SK-N-MC (cell line): ENCODE results near the gene MLLT3.
"Not testable (repeated sequence)": the region's sequence is repeated elsewhere in the genome, so short reads cannot be mapped to it uniquely, and the experiment has no call there.

ENCODE experiments used
- DNase-seq: peaks from one replicate; pipeline ENCODE4 v3.0.0-alpha.2; 2011; ENCODE audit warnings: low read depth, low spot score
- H3K27ac ChIP-seq: fragments of 200-600 bp; sonication (generic); 2 replicates; pipeline ENCODE4 v1.5.1; 2016; ENCODE audit warnings: mixed run types
- H3K36me3 ChIP-seq: fragments of 200-600 bp; sonication (generic); 2 replicates; pipeline ENCODE4 v1.6.1; 2017; ENCODE audit warnings: antibody characterized with exemption, low read length, mixed read lengths; ENCODE audit not compliant: insufficient read depth
- H3K4me3 ChIP-seq: fragments of 200-600 bp; sonication (generic); 2 replicates; pipeline ENCODE4 v1.5.1; 2016
- H3K9ac ChIP-seq: fragments of 200-600 bp; sonication (generic); 2 replicates; pipeline ENCODE4 v1.8.0; 2017; ENCODE audit warnings: mixed run types, mixed read lengths; ENCODE audit not compliant: insufficient read length
- H3K9me3 ChIP-seq: fragments of 200-600 bp; sonication (generic); 2 replicates; pipeline ENCODE4 v1.6.1; 2017; ENCODE audit warnings: low read depth, mild to moderate bottlenecking, antibody characterized with exemption, low read length, moderate library complexity, mixed read lengths
- EZH2 ChIP-seq: fragments of 200-600 bp; sonication (generic); IDR thresholded peaks from one replicate; pipeline ENCODE4 v1.6.1; 2017; ENCODE audit warnings: antibody characterized with exemption
- FOXP2 ChIP-seq: optimal IDR thresholded peaks from 2 replicates; pipeline ENCODE3; 2011; ENCODE audit warnings: mild to moderate bottlenecking, moderate library complexity; ENCODE audit not compliant: insufficient read depth; ENCODE audit errors: extremely low read length, control extremely low read depth
- POLR2AphosphoS5 ChIP-seq: IDR thresholded peaks from 2 replicates; pipeline ENCODE4 v1.6.1; 2012; ENCODE audit warnings: mild to moderate bottlenecking, low read depth, low read length, borderline replicate concordance

MLLT3 gene

GRCh38 chr9:20597862-20598261, 24.4 kb downstream of the MLLT3 start:
- no peak for TF ChIP-seq FOXP2
- no peak for TF ChIP-seq POLR2AphosphoS5
- TF ChIP-seq EZH2: no peak
- no peaks in the 10 kb centered on the region for H3K9me3 ChIP-seq

DNA sequence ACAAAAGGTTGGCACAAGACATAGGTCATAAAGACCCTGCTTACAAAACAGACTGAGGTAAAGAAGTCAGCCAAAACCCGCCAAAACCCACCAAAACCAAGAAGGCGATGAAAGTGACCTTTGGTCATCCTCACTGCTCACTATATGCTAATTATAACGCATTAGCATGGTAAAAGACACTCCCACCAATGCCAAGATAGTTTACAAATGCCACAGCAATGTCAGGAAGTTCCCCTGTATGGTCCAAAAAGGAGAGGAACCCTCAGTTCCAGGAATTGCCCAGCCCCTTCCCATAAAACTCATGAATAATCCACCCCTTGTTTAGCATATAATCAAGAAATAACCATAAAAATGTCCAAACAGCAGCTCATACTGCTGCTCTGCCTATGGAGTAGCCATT, 27.7 kb downstream of the MLLT3 start:
- no peak for DNase-seq
- Histone ChIP-seq H3K4me3 (no peak overlapping the region), H3K9me3 (no peaks in the 10 kb centered on the region), H3K36me3 (no peaks in the 10 kb centered on the region), H3K27ac (no peak overlapping the region), H3K9ac (no peak overlapping the region)
- no peak for TF ChIP-seq EZH2

More at GRCh38 chr9:20597862-20598261, 24.4 kb downstream of the MLLT3 start:
- no peak for DNase-seq
- Histone ChIP-seq H3K4me3 (0 out of 2 replicates have a peak overlapping the region, but pooled peaks have one; percentile 11), H3K36me3 (no peaks in the 10 kb centered on the region), H3K27ac (peak overlapping the region; percentile 72; the same call in 1 of the 2 replicates), H3K9ac (peak overlapping the region; percentile 29)

DNA sequence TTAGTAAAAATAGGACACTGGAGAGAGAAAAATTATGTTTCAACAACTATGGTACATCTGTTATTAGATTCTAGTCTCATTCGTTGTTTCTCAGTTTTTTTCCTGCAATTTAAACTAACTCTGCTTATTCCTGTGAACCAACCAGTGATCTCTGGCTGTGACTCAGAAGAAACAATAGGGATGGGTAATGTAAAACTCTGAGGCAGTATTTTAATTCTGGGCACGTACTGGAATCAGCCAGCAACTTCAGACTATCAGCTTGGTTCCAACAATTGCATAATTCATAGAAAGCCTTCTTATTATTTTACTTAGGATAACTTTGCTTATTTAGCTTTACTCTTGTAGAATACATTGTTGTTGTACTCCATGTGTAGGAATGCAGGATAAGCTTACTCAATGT, 28.8 kb downstream of the MLLT3 start:
- Histone ChIP-seq H3K27ac (no peak overlapping the region), H3K9ac (no peak overlapping the region), H3K4me3 (no peak overlapping the region), H3K36me3 (no peaks in the 10 kb centered on the region), H3K9me3 (no peaks in the 10 kb centered on the region)
- DNase-seq: no peak
- TF ChIP-seq EZH2: no peak
- no peak for TF ChIP-seq POLR2AphosphoS5
- no peak for TF ChIP-seq FOXP2

GRCh38 chr9:20593105-20593504, 29.2 kb downstream of the MLLT3 start:
- H3K36me3 ChIP-seq: no peaks in the 10 kb centered on the region
- DNase-seq: no peak

DNA sequence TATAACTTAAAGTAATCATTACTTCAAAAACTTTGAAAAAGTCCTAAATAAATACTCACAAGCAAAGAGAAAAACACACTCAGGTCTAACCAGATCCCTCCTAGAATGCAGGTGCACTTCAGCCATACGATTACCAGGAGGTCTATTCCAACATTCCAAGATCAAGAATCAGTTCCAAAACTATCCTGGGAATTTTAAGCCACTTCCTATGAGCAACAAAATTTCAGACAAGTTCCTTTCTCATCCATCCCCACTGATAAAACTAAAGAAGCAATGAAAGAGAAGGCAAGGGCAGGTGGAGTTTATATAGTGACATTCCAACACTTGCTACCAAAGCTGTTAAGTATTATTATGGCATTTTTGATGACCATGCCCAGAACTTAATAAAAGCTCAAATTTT, 29.6 kb downstream of the MLLT3 start:
- H3K27ac ChIP-seq: no peak overlapping the region
- H3K4me3 ChIP-seq: no peak overlapping the region
- TF ChIP-seq POLR2AphosphoS5: no peak
- no peak for TF ChIP-seq EZH2
- no peak for TF ChIP-seq FOXP2
- H3K36me3 ChIP-seq: no peaks in the 10 kb centered on the region
- DNase-seq: no peak
- H3K9ac ChIP-seq: no peak overlapping the region
- H3K9me3 ChIP-seq: no peaks in the 10 kb centered on the region

More at GRCh38 chr9:20593105-20593504, 29.2 kb downstream of the MLLT3 start:
- H3K9ac ChIP-seq: no peak overlapping the region
- no peak overlapping the region for H3K27ac ChIP-seq
- no peak overlapping the region for H3K4me3 ChIP-seq
- H3K9me3 ChIP-seq: no peaks in the 10 kb centered on the region
- TF ChIP-seq POLR2AphosphoS5: no peak
- TF ChIP-seq FOXP2: no peak
- TF ChIP-seq EZH2: no peak

- H3K9me3 ChIP-seq: no peaks in the 10 kb centered on the region
- no peak overlapping the region for H3K27ac ChIP-seq
- H3K9ac ChIP-seq: no peak overlapping the region
- TF ChIP-seq EZH2 (no peak), POLR2AphosphoS5 (no peak), FOXP2 (no peak)
- H3K36me3 ChIP-seq: no peaks in the 10 kb centered on the region
- DNase-seq: no peak
- H3K4me3 ChIP-seq: no peak overlapping the region
Measured at GRCh38 chr9:20591223-20591622, 31.1 kb downstream of the MLLT3 start.

- no peak for TF ChIP-seq FOXP2
- TF ChIP-seq EZH2: no peak
- no peak for TF ChIP-seq POLR2AphosphoS5
Measured at GRCh38 chr9:20584968-20585643, 37.2 kb downstream of the MLLT3 start.

DNA sequence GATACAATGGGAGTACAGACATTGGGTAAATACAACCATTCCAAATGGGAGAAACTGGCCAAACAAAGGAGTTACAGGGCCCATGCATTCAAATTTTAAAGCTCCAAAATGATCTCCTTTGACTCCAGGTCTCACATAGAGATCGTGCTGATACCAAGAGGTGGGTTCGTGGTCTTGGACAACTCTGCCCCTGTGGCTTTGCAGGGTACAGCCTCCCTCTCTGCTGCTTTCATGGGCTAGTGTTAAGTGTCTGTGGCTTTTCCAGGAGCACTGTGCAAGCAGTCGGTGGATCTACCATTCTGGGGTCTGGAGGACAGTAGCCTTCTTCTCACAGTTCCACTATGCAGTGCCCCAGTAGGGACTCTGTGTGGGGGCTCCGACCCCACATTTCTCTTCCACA, 39.2 kb downstream of the MLLT3 start:
- not testable (repeated sequence) for H3K9me3 ChIP-seq, H3K4me3 ChIP-seq, H3K27ac ChIP-seq, H3K9ac ChIP-seq, DNase-seq
- peaks cover 12% of the 10 kb centered on the region; the same call in 1 of the 2 replicates for H3K36me3 ChIP-seq

More at GRCh38 chr9:20584968-20585643, 37.2 kb downstream of the MLLT3 start:
- Histone ChIP-seq H3K27ac (no peak overlapping the region), H3K4me3 (no peak overlapping the region), H3K36me3 (0 out of 2 replicates have a peak, but pooled peaks cover 4% of the 10 kb centered on the region), H3K9ac (no peak overlapping the region), H3K9me3 (no peaks in the 10 kb centered on the region)
- DNase-seq: no peak

DNA sequence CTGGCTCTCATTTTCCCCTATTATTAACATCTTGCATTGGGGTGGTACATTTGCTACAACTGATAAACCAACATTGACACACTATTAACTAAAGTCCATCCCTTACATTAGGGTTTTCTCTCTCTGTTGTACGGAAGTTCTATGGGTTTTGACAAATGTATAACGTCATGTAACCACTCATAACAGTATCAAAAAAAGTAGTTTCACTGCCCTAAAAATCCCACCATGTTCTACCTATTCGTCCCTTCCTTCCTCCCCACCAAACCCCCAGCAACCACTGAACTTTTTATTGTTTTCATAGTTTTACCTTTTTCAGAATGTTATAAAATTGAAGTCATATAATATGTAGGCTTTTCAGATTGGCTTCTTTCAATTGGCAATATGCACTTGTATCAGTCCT, 40.1 kb downstream of the MLLT3 start:
- Histone ChIP-seq H3K36me3 (peaks cover 14% of the 10 kb centered on the region; the same call in 1 of the 2 replicates), H3K4me3 (no peak overlapping the region), H3K9ac (no peak overlapping the region), H3K9me3 (no peaks in the 10 kb centered on the region), H3K27ac (no peak overlapping the region)
- no peak for DNase-seq
- TF ChIP-seq FOXP2: no peak
- no peak for TF ChIP-seq EZH2
- no peak for TF ChIP-seq POLR2AphosphoS5
